HepG2 (cell line): ENCODE data around the gene MEGF11. TPM values are rescaled to one million over a fixed set of nuclear protein-coding genes. Genes with fewer than 3 reads are reported as not detected.

Experiments
- ATAC-seq: fragments of 200-7000 bp; cut with Tn5 transposase; 3 replicates; pipeline ENCODE4 v1.9.1; 2020; ENCODE audit warnings: mild to moderate bottlenecking, moderate library complexity
- BruUV-seq: library from RNA; stranded (reverse); fragments of 400-500 nt; replicated peaks from 2 replicates; lab custom pipeline; 2021; lab: Mats Ljungman, UMichigan
- CTCF ChIA-PET: fragments of 300-600 bp; formaldehyde crosslinking; extraction: SDS; loops from one replicate; lab custom pipeline; 2021; ENCODE audit warnings: low total read pairs, inconsistent platforms, low intra/inter-chr PET ratio; lab: Yijun Ruan, JAX
- POLR2A ChIA-PET: fragments of 350-600 bp; sonication (Branson Sonifier 250); formaldehyde crosslinking; loops from one replicate; lab custom pipeline; 2020; ENCODE audit warnings: antibody characterized with exemption, inconsistent platforms; lab: Yijun Ruan, JAX
- DNase-seq: peaks from one replicate; pipeline ENCODE4 v3.0.0-alpha.2; 2015; ENCODE audit warnings: low spot score
- FAIRE-seq: peaks from 3 replicates; lab custom pipeline; 2011; peaks lifted over from hg19 to GRCh38; lab: Jason Lieb, UNC
- H2AFZ ChIP-seq: one replicate; pipeline ENCODE4 v1.6.1; 2011; ENCODE audit warnings: low read length, inconsistent platforms
- H3K27ac ChIP-seq: fragments of 300-600 bp; 3 replicates; pipeline ENCODE4 v1.8.0; 2011; ENCODE audit warnings: mixed run types, mild to moderate bottlenecking, mixed read lengths, low read length, inconsistent platforms; ENCODE audit not compliant: insufficient read depth; ENCODE audit errors: extremely low read length
- H3K27me3 ChIP-seq, 2 experiments: fragments of 200-600 bp in 1 of 2; 2 replicates in 1 of 2; 3 replicates in 1 of 2; pipeline versions ENCODE4 v1.6.0 to v1.8.0; 2011; ENCODE audit warnings: low read length in 2 of 2, mild to moderate bottlenecking in 2 of 2, moderate library complexity in 2 of 2, inconsistent platforms in 1 of 2; ENCODE audit not compliant: insufficient read depth in 2 of 2, control insufficient read depth in 1 of 2
- H3K36me3 ChIP-seq, 2 experiments: fragments of 200-600 bp in 1 of 2; replicated peaks in 1 of 2; 2 replicates in 1 of 2; 3 replicates in 1 of 2; pipeline versions ENCODE4 v1.5.1 to v1.8.0; 2011; ENCODE audit warnings: low read length in 2 of 2, inconsistent platforms in 1 of 2; ENCODE audit not compliant: insufficient read depth in 2 of 2, control insufficient read depth in 1 of 2
- H3K4me1 ChIP-seq: 2 replicates; pipeline ENCODE4 v1.5.1; 2012; ENCODE audit warnings: low read length, inconsistent platforms; ENCODE audit not compliant: insufficient read depth
- H3K4me2 ChIP-seq: 2 replicates; pipeline ENCODE4 v1.6.0; 2011; ENCODE audit warnings: low read depth, low read length, inconsistent platforms
- H3K4me3 ChIP-seq, 3 experiments: fragments of 200-600 bp in 1 of 3; sonication (generic), shearing (Covaris generic) in 1 of 3; replicated peaks in 1 of 3; 2 replicates each; pipeline ENCODE4 v1.5.1; 2011 to 2016; ENCODE audit warnings: low read length in 3 of 3, inconsistent platforms in 2 of 3, low read depth in 2 of 3, mild to moderate bottlenecking in 2 of 3, control low read depth in 1 of 3, mixed read lengths in 1 of 3; ENCODE audit not compliant: insufficient read depth in 1 of 3
- H3K79me2 ChIP-seq: one replicate; pipeline ENCODE4 v1.6.1; 2011; ENCODE audit warnings: low read length, inconsistent platforms; ENCODE audit not compliant: insufficient read depth
- H3K9ac ChIP-seq: 2 replicates; pipeline ENCODE4 v1.6.0; 2011; ENCODE audit warnings: mild to moderate bottlenecking, low read depth, low read length, inconsistent platforms; ENCODE audit not compliant: insufficient read depth
- H3K9me3 ChIP-seq: 2 replicates; pipeline ENCODE4 v1.5.1; 2012; ENCODE audit warnings: mild to moderate bottlenecking, low read length
- H4K20me1 ChIP-seq: 2 replicates; pipeline ENCODE4 v1.6.0; 2011; ENCODE audit warnings: inconsistent platforms, mild to moderate bottlenecking, low read length, moderate library complexity; ENCODE audit not compliant: insufficient read depth
- ATF7-NPFF ChIP-seq: sonication (generic); formaldehyde crosslinking; IDR thresholded peaks from 2 replicates; pipeline ENCODE4 v1.8.1; 2023; ENCODE audit warnings: mild to moderate bottlenecking, low read depth, missing genetic modification reagents, moderate library complexity
- BRCA1 ChIP-seq: sonication (generic); formaldehyde crosslinking; IDR thresholded peaks from 2 replicates; pipeline ENCODE4 v1.4.0; 2020; ENCODE audit warnings: missing genetic modification reagents
- GABPB1 ChIP-seq: IDR thresholded peaks from 2 replicates; pipeline ENCODE4 v1.6.1; 2016; ENCODE audit warnings: mild to moderate bottlenecking, missing genetic modification reagents, moderate library complexity, missing compliant biosample characterization
- GZF1 ChIP-seq: sonication (generic); formaldehyde crosslinking; IDR thresholded peaks from 2 replicates; pipeline ENCODE4 v1.5.1; 2020; ENCODE audit warnings: mild to moderate bottlenecking, missing genetic modification reagents
- MAF1 ChIP-seq: sonication (generic); formaldehyde crosslinking; IDR thresholded peaks from 2 replicates; pipeline ENCODE4 v1.5.0; 2020; ENCODE audit warnings: missing genetic modification reagents, borderline replicate concordance
- MTF2 ChIP-seq: sonication (generic); formaldehyde crosslinking; IDR thresholded peaks from 2 replicates; pipeline ENCODE4 v1.5.0; 2020; ENCODE audit warnings: missing genetic modification reagents, borderline replicate concordance
- NFIB ChIP-seq: sonication (generic); formaldehyde crosslinking; IDR thresholded peaks from 2 replicates; pipeline ENCODE4 v1.9.0; 2021; ENCODE audit warnings: missing genetic modification reagents, mild to moderate bottlenecking, borderline replicate concordance
- RARA ChIP-seq: IDR thresholded peaks from 2 replicates; pipeline ENCODE4 v1.6.1; 2016; ENCODE audit warnings: missing genetic modification reagents, missing compliant biosample characterization
- SKI ChIP-seq: fragments of 450-650 bp; IDR thresholded peaks from one replicate; pipeline ENCODE4 v1.6.1; 2018; ENCODE audit warnings: mild to moderate bottlenecking; ENCODE audit not compliant: partially characterized antibody
- TOE1 ChIP-seq: sonication (generic); formaldehyde crosslinking; IDR thresholded peaks from 2 replicates; pipeline ENCODE4 v1.4.0; 2020; ENCODE audit warnings: mild to moderate bottlenecking, missing genetic modification reagents
- ZNF207 ChIP-seq: fragments of 450-650 bp; IDR thresholded peaks from 2 replicates; pipeline ENCODE4 v1.6.1; 2016; ENCODE audit warnings: antibody characterized with exemption, borderline replicate concordance
- ZNF558 ChIP-seq: sonication (generic); formaldehyde crosslinking; IDR thresholded peaks from 2 replicates; pipeline ENCODE4 v1.9.0; 2022; ENCODE audit warnings: mild to moderate bottlenecking, missing genetic modification reagents, borderline replicate concordance
- ZNF674 ChIP-seq: sonication (generic); formaldehyde crosslinking; IDR thresholded peaks from 2 replicates; pipeline ENCODE4 v1.5.0; 2020; ENCODE audit warnings: low read depth, mild to moderate bottlenecking, missing genetic modification reagents
- ZSCAN21 ChIP-seq: sonication (generic); formaldehyde crosslinking; IDR thresholded peaks from 2 replicates; pipeline ENCODE4 v1.8.0; 2022; ENCODE audit warnings: mild to moderate bottlenecking, missing genetic modification reagents, moderate library complexity, borderline replicate concordance
- in situ Hi-C: cut with HindIII; loops from 2 replicates; pipeline ENCODE4 v1.10.0; 2017; ENCODE audit warnings: low pct_unique_long_range_greater_than_20kb; ENCODE audit not compliant: extremely low pct_ligation_motif_present
- intact Hi-C: fragments of 100-400 bp; cut with micrococcal nuclease; formaldehyde crosslinking; loops from one replicate; pipeline ENCODE4 v1.10.0; 2022; ENCODE audit not compliant: unreplicated experiment
- polyA plus RNA-seq, 8 experiments: library from polyadenylated mRNA; depleted of rRNA in 3 of 8; stranded (reverse) in 7 of 8; unstranded in 1 of 8; fragments of >200 nt; fragmentation: Illumina TruSeq in 4 of 8; extraction: Trizol in 4 of 8; gene quantifications; 2 replicates each; pipeline versions ENCODE4 v1.2.1 to v1.2.3, GENCODE V29; 2011 to 2016; ENCODE audit warnings: low read depth in 4 of 8, missing spikeins in 1 of 8, mixed read lengths in 1 of 8; ENCODE audit not compliant: insufficient read depth in 1 of 8
- total RNA-seq, 5 experiments: library from RNA; depleted of rRNA; stranded (reverse); fragments of >200 nt; fragmentation: Illumina TruSeq; extraction: Trizol; gene quantifications; 2 replicates each; pipeline ENCODE4 v1.2.3, GENCODE V29; 2016; ENCODE audit warnings: low read depth in 1 of 5
- TF ChIP-seq, protein P1 (sequence below): sonication (generic); formaldehyde crosslinking; IDR thresholded peaks from 2 replicates; pipeline ENCODE4 v1.4.0; 2020; ENCODE audit warnings: mild to moderate bottlenecking, missing genetic modification reagents
- TF ChIP-seq, protein P2 (sequence below): sonication (generic); formaldehyde crosslinking; IDR thresholded peaks from 2 replicates; pipeline ENCODE4 v1.4.0; 2020; ENCODE audit warnings: low read depth, missing genetic modification reagents

The MEGF11 gene
- total and polyA plus RNA-seq, 2 of the 13 experiments (the other 11 are each of a cell fraction or from before 2014, with no cell fraction given), result not detected

DNA sequence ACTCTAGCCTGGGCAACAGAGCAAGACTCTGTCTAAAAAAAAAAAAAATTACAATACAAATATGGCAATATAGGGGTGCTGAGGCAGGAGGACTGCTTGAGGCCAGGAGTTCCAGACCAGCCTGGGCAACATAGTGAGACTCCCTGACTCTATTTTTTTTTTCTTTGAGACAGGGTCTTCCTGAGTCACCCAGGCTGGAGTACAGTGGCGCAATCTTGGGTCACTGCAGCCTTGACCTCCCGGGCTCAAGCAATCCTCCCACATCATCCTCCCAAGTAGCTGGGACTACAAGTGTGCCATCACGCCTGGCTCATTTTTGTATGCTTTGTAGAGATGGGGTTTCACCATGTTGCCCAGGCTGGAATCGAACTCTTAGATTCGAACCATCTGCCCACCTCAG, 401.6 kb downstream of the MEGF11 start (continued):
- TF ChIP-seq ZSCAN21 (no peak), GABPB1 (CRISPR knock-in tag) (no peak), SKI (no peak), MTF2 (CRISPR knock-in tag) (no peak), ATF7-NPFF (no peak), NFIB (no peak), MAF1 (CRISPR knock-in tag) (no peak)
- TF ChIP-seq, protein P1, sequence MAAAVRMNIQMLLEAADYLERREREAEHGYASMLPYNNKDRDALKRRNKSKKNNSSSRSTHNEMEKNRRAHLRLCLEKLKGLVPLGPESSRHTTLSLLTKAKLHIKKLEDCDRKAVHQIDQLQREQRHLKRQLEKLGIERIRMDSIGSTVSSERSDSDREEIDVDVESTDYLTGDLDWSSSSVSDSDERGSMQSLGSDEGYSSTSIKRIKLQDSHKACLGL (CRISPR knock-in tag), result no peak

DNA sequence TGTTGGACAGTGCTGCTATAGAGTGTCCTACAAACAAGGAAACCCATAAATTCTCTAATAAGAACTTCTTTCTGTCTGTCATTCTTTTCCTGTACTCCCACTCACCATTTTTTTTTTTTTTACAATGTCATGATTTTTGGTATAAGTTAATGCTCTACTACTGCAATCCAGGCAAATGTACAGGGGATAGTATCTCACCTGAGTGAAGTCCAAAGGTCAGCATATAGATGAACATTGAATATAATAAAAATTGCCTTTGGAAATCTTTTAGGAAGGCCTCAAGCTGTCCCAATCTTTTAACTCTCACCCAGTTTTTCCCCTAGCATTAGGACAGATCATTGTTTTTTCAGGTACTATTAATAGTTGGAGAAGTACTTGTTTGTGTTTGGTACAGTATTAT, 405.6 kb downstream of the MEGF11 start:
- in situ Hi-C loops, result no loop called here
- Histone ChIP-seq H3K9ac (no peak overlapping the region), H3K36me3 (no peaks in the 10 kb centered on the region), H3K4me2 (no peak overlapping the region), H3K27me3 (no peaks in the 10 kb centered on the region), H3K4me1 (peaks cover 30% of the 10 kb centered on the region), H4K20me1 (no peaks in the 10 kb centered on the region), H3K9me3 (no peaks in the 10 kb centered on the region), H3K79me2 (no peaks in the 10 kb centered on the region), H3K4me3 (no peak overlapping the region), H3K27ac (no peak overlapping the region), H2AFZ (no peak overlapping the region)
- no TSS peak for BruUV-seq
- ATAC-seq, result no peak
- FAIRE-seq, result no peak
- no peak for TF ChIP-seq TOE1 (CRISPR knock-in tag)
- TF ChIP-seq ZNF674 (CRISPR knock-in tag), result no peak
- no peak for TF ChIP-seq ZNF207
- TF ChIP-seq, protein P2, sequence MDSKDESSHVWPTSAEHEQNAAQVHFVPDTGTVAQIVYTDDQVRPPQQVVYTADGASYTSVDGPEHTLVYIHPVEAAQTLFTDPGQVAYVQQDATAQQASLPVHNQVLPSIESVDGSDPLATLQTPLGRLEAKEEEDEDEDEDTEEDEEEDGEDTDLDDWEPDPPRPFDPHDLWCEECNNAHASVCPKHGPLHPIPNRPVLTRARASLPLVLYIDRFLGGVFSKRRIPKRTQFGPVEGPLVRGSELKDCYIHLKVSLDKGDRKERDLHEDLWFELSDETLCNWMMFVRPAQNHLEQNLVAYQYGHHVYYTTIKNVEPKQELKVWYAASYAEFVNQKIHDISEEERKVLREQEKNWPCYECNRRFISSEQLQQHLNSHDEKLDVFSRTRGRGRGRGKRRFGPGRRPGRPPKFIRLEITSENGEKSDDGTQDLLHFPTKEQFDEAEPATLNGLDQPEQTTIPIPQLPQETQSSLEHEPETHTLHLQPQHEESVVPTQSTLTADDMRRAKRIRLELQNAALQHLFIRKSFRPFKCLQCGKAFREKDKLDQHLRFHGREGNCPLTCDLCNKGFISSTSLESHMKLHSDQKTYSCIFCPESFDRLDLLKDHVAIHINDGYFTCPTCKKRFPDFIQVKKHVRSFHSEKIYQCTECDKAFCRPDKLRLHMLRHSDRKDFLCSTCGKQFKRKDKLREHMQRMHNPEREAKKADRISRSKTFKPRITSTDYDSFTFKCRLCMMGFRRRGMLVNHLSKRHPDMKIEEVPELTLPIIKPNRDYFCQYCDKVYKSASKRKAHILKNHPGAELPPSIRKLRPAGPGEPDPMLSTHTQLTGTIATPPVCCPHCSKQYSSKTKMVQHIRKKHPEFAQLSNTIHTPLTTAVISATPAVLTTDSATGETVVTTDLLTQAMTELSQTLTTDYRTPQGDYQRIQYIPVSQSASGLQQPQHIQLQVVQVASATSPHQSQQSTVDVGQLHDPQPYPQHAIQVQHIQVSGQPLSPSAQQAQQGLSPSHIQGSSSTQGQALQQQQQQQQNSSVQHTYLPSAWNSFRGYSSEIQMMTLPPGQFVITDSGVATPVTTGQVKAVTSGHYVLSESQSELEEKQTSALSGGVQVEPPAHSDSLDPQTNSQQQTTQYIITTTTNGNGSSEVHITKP, result no peak
- no peak for TF ChIP-seq GZF1 (CRISPR knock-in tag)
- TF ChIP-seq RARA (CRISPR knock-in tag), result no peak
- no peak for TF ChIP-seq BRCA1 (CRISPR knock-in tag)
- no peak for TF ChIP-seq ZNF558 (CRISPR knock-in tag)
- CTCF ChIA-PET, result no interaction called here
- POLR2A ChIA-PET, result interaction anchor here (1.0 kb wide), 1 partner anchor 15 kb away, joined by 3 read pairs; no protein-coding TSS in a partner anchor
- intact Hi-C loops, result no loop called here
- DNase-seq, result no peak
